ENCODE measurements around the gene RSU1.

DNA sequence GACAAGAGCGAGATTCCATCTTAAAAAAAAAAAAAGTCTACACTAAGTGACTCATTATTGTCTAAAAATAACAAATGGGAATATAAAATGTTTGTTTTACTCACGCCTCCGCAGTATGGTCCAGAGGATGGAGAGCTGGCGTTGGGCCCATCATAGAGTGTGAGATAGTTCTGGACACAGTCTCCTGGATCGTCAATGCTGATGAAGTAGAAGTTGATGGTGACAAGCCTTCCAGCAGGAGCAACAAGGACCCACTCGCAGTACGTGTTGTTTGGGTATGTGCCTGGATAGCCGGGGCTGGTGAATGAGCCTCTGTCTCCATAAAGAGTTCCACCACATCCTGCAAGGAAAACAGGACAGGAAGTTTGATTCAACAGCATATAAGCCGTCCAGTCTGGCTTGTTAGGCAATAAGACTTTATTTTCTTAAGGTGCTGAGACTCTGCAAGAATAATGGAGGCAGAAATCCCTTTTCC lies 11.5 kb upstream of the RSU1 start:
- TF ChIP-seq FOXJ3 (CRISPR knock-in tag; IDR thresholded peaks at IDR 0.05; ENCODE audit: borderline replicate concordance): no peak
- no peak for TF ChIP-seq ZNF609 (CRISPR knock-in tag; IDR thresholded peaks at IDR 0.05; ENCODE audit: borderline replicate concordance)
- TF ChIP-seq ZNF180 (CRISPR knock-in tag; IDR thresholded peaks at IDR 0.05; ENCODE audit: borderline replicate concordance, low read depth): no peak
- no peak for TF ChIP-seq CBX1 (IDR thresholded peaks at IDR 0.05; ENCODE audit: low read depth)
- TF ChIP-seq CREM (IDR thresholded peaks at IDR 0.05): no peak
- TF ChIP-seq CREM (CRISPR knock-in tag; IDR thresholded peaks at IDR 0.05): no peak

Data from HepG2 (cell line).